Epithelial cell of esophagus (primary cell): ENCODE data around the gene DCBLD2.

Experiments
- DNase-seq: peaks from one replicate; pipeline ENCODE4 v3.0.0; 2010; ENCODE audit warnings: low read depth
- H3K4me3 ChIP-seq: 2 replicates; pipeline ENCODE4 v1.5.1; 2011; ENCODE audit warnings: mild to moderate bottlenecking, low read length, control low read depth
- TF ChIP-seq, protein P1 (sequence below): IDR thresholded peaks from 2 replicates; pipeline ENCODE4 v1.5.1; 2011; ENCODE audit warnings: low read depth, mild to moderate bottlenecking, low read length, control low read depth, inconsistent platforms; ENCODE audit not compliant: insufficient read depth; ENCODE audit errors: missing control alignments

The DCBLD2 gene

GRCh38 chr3:98807011-98807410 is 94.5 kb downstream of the DCBLD2 start:
- DNase-seq, result peak; percentile 81
- no peak overlapping the region for H3K4me3 ChIP-seq
- TF ChIP-seq, protein P1, sequence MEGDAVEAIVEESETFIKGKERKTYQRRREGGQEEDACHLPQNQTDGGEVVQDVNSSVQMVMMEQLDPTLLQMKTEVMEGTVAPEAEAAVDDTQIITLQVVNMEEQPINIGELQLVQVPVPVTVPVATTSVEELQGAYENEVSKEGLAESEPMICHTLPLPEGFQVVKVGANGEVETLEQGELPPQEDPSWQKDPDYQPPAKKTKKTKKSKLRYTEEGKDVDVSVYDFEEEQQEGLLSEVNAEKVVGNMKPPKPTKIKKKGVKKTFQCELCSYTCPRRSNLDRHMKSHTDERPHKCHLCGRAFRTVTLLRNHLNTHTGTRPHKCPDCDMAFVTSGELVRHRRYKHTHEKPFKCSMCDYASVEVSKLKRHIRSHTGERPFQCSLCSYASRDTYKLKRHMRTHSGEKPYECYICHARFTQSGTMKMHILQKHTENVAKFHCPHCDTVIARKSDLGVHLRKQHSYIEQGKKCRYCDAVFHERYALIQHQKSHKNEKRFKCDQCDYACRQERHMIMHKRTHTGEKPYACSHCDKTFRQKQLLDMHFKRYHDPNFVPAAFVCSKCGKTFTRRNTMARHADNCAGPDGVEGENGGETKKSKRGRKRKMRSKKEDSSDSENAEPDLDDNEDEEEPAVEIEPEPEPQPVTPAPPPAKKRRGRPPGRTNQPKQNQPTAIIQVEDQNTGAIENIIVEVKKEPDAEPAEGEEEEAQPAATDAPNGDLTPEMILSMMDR, result no peak

DNA sequence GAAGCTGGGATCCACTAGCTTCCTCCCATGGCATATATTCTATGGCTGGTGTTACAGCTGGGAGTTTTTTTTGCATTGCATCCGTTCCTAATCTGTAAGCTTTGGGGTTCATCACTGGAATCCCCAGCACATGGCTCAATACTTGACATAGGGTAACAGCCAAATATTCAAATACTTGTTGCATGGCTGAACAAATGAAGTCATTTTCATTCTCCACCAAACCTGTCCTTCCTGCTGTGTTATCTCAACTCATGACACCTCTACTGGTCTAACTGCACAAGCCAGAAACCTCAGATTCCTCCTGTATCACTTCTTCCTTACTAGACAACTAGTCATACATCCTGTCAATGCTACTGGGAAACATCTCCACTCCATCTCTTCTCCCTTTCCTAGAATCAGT is 95.0 kb downstream of the DCBLD2 start:
- TF ChIP-seq, protein P1, result no peak
- DNase-seq, result peak; percentile 94
- no peak overlapping the region for H3K4me3 ChIP-seq

GRCh38 chr3:98805571-98805970 is 95.9 kb downstream of the DCBLD2 start:
- TF ChIP-seq, protein P1, result no peak
- no peak overlapping the region for H3K4me3 ChIP-seq
- no peak for DNase-seq

DNA sequence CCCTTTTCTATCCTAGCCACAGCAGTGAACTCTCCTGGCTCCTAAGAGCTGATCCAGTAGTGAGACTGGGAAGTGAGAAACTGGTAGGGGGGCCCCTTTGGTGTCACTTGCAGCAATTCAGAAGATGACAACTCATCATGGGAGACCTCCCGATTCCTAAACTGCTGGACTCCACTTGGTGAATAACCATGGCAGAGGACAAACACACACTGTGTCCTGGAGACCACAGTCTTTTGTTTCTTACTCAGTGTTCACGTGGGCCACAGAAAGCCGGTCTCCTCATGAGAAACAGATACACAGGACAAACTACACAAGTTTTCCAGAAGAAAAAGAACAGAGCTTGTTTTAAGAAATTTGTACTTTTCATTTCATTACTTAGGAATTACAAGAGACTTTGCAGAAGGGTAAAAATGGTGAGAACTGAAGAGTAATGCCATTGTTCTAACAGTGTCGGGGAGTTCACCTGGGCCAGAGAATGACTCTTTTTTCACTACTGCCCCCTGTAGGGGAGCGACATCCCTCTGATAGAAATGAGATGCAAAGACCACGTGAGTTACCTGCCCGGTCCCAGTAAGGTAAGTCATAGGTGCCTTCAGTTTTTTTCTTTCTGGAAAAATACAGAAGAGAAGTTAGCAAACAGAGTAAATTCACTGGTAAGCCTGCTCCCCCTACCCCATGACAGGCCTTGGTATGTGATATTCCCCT is 100.3 kb downstream of the DCBLD2 start:
- H3K4me3 ChIP-seq, result no peak overlapping the region
- no peak for DNase-seq
- TF ChIP-seq, protein P1, result no peak

DNA sequence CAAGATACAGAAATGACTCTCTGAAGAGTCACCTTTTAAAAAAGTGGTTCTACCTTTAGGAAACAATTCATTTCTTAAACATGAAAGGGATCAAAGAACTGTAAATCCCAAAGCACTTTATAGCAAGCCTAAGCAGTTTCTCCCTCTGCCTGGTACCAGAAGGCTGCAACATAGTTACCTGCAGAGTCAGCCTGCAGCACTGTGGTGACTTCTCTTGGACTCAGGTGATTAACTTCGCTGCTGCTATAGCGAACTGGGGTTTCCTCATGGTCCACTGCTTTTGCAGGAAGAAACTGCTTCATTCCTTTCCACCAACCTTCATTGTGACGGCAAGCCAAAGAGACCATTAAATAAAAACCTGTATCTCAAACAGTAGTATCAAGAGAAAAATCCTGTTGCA is 101.1 kb downstream of the DCBLD2 start:
- no peak overlapping the region for H3K4me3 ChIP-seq
- TF ChIP-seq, protein P1, result no peak
- peak; percentile 63 for DNase-seq

- no peak overlapping the region for H3K4me3 ChIP-seq
- DNase-seq, result peak; percentile 53
- TF ChIP-seq, protein P1, result no peak
Measured at GRCh38 chr3:98799479-98799878, 102.0 kb downstream of the DCBLD2 start.

- TF ChIP-seq, protein P1, result no peak
- no peak for DNase-seq
- no peak overlapping the region for H3K4me3 ChIP-seq
Measured at GRCh38 chr3:98798820-98799219, 102.7 kb downstream of the DCBLD2 start.
